ENCODE results near the gene GYPA.
"Not testable (repeated sequence)": the region's sequence is repeated elsewhere in the genome, so short reads cannot be mapped to it uniquely, and the experiment has no call there.

GYPA gene

DNA sequence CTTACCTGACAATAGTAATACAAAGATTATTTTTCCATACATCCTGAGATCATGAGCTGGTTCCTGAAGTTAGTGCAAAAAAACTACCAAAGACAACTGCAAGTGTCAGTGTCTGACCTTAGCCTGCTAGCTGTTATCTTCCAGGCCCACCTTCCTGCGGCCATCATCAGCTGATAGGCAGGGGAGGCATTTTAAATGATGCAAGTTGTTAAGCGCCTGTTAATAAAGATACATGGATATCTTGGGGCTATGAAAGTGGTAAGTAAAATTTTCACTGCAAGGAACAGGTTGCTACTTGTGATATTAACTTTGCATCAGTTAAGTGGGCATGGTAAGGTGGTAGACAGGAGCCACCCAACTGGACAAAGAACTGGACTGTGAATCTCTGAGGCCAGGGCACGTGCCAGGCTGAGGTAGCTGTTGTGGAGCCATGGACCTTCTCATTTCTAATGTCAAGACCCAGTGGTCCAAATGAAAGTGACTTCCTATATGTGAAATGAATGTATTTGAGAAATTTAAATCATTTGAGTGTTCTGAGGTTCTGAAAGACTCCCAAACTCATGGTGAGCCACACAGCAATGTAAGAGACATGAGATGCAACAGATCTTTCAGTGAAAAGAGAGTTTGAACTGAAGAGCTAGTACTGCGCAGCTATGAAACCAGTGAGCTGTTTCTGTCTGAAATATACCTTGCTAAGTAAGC lies at the start of gene GYPA:
GYPA (minus strand) TSS at position 125 of the 702 bp plus-strand sequence; CDS start at position 42, 83 bp downstream.
- not testable (repeated sequence) for DNase-seq (ENCODE audit: low read depth)

DNA sequence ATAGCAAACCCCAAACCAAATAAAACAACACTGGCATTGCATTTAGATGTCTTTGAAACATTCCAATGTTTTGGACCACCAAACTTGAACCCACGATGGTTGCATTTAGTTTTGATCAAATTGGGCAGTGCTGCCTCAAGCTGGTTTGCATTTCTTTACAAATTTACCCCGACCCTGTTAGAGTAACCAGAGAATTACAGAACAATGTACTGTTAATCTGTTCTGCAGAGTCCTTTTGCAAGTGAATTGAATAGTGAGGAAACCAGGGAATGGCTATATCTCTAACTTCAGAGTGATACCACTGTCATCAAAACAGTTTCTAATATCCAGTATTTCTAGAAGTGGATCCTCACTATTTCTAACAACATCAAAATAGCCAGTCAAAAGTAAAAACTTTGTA lies 49.5 kb upstream of the GYPA start:
- DNase-seq (ENCODE audit: low read depth) = no peak

DNA sequence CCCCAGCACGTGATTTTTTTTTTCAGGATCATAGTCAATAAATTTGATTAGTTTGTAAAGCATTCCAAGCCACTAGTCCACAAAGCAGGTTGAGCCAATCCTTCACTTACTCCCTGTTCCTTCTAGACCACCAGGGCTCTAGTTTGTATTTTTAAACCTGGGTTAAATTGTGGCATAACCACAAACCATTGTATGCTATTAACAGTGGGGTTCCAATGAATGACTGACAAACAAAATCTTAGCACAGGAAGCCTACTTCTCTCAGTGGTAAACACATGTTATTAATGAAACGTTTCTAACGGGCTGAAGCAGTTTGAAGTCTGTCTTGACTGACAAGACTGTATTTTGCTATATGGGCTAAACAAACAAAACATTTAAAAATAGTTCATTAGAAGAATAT lies 48.6 kb upstream of the GYPA start:
- DNase-seq (ENCODE audit: low read depth) = no peak

DNA sequence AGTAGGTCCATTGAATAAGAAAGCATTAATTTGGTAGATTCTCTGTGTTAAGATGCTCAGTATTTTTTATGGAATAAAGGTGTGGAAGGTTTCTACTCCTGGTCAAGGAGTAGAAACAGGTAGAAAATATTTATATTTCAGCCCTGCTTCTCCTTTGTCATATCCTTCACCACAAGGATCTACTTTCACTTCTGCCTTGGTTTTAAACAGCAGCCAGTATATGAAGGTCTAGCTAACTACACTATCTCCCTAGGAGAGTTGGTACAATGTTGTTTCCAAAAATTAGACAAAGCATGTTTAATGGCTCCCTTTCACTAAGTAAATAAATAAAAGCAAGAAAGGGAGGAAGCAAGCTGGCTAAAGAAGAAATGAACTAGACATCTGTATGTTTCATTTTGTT lies 44.6 kb upstream of the GYPA start:
- DNase-seq (ENCODE audit: low read depth) = no peak

DNA sequence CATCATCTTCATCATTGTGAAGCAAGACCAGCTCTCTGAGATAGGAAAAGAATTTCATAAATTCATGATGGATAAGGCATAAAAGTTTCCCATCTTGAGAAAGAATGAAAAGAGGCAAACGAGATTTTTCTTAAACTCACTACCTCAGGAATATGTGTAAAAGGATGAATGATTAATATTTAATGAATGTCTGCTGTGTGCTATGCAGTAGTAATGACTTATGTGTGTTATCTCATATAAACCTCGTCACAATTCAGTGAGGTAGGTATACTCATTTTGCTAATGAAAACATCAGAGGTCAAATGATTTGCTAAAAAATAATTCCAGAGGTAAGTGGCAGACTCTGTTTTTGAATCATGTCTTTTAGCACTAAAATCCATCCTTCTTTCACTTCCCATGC lies 42.6 kb upstream of the GYPA start:
- DNase-seq (ENCODE audit: low read depth) = no peak

DNA sequence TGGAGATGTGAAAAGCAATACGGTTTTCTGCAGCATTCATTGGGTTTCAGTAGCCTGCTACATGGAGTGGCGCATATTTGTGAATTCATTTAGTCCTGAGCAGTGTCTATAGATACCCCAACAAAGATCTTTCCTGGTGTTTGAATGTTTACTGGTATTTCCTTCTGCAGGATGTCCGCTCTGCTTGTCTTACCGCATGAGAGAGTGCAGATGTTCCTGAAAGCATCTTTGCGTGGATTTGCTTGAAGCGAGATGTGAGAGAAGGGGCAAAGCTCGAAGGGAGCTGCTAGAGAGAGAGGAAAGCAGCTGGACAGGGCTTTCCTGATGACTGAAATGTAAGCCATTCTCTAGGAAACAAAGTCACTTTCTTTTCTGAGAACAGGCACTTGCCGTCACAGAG lies 40.9 kb upstream of the GYPA start:
- no peak for DNase-seq (ENCODE audit: low read depth)

DNA sequence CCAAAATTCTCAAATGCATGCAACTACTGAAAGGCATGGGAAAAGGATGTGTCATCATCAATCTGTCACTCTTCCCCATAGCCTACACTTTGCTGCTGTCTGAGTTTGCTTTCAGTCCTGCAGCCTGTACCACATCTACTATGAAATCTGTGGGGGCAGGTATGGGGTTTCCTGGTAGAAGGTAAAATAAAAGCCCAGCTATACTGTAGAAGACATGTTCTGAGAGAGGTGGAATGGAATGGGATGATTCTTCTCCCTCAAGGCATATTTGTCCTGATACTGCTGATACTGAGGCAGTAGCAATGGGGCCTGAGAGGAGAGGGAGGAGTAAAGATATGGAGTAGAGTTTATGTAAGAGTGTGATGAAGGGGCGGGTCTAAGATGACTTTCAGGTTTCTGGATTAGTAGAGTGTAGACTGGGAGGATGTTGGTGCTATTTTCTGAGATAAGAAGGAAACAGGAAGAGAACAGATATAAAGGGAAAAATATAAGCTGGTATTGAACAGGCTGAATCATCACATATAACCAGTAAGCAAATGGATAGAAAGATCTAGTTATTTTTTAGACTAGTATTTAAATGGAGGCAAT lies 38.7 kb upstream of the GYPA start:
- no peak for DNase-seq (ENCODE audit: low read depth)

DNA sequence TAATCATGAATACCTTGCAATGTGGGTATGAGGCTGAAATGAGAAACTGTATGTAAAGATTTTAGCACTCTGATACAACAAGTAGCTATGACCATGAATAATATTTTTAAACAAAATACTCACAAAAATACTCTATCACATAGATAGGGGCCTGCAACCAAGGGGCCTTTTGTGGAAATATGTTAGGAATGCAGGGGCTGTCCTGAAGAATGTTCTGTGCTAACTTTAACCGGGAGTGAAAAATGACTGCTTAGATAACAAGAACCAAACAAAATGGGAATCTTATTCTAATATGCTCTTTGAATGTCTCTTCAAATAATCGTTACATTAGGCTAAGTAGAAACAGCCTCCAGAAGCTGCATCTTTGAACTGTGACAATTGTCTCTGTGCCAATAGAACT lies 37.9 kb upstream of the GYPA start:
- DNase-seq (ENCODE audit: low read depth) = no peak

DNA sequence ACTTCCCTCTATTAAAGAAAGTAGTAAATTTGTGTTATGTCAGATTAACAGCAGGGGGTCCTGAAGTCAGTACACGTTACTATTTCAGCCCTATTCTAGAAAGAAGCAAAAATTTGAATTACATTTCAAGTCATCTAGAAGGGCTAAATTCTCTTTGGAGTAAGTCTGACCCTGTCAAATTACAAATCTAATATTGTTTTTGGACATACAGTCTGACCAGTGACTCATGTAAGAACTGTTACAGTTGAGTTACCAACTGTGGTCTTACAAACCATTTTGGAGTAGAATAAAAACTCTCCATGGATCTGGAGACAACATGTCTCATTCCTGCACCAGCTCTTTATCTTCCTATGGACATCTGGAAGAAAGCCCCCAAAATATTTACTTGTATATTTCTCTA lies 36.0 kb upstream of the GYPA start:
- DNase-seq (ENCODE audit: low read depth) = no peak

DNA sequence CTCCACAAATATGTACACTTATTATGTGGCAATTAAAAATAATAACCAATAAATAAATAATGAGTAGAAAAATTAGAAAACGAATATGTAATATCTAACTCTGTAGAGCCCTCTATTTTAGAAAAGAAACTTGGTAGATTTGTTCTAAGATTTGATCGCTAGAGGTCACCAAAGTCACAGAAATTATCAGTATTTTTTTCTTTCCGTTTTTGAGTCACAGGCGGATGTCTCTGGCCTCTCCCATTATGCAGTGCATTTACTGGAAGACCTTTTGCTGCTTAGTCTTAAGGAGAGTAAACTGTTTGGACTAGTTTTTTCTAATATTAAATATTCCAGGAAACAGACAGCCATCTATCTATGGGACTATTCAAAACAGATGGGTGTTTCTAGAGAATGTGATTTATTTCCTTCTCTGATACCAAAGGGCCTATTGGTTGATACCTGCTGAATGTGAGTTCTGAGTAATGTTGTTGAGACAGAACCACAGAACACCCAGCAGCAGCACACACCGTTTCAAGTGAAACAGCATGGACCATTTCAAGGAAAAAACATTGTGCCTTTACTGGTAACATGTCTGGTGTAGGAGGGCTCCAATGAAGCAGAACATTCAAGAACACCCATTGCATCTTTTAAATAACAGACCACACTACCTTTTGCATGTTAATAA lies 34.0 kb upstream of the GYPA start:
- DNase-seq (ENCODE audit: low read depth) = no peak

DNA sequence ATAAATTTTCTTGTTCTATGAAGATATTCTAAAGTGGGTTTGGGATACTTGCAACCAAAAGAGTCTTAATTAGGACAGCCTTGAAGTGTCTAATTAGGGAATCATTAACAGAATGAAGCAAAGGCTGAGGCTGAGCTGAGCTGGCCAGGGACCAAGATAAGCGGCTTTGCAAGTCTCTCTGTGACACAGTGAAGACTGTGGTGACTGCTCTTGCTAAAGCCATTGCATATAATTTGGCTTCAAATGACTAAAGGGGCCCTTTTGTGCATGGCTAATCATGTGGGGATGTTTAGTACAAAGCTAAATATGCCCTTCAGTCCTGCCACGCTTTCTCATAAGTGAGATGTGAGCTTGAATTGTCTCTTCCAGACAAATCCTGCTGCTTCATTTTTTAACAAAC lies 31.2 kb upstream of the GYPA start:
- DNase-seq (ENCODE audit: low read depth) = no peak

DNA sequence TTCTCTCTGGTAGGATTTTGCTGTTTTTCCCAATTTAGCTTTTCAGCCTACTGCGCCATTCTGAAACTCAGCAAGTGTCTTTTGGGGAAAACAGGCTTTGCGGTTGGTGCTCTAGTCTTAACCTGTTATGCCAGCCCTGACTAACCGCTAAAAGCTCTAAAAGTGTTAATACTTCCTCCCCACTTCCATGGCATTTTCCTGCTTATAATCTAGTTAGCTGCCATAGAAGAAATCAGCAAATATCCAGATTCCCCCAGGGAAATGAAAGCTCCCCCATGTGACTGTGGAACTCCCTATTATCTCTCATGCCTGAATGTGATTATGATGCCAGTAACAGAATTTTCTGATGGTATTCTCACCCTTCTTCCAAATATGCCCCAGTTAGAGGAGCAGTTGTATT lies 28.7 kb upstream of the GYPA start:
- DNase-seq (ENCODE audit: low read depth) = no peak

DNA sequence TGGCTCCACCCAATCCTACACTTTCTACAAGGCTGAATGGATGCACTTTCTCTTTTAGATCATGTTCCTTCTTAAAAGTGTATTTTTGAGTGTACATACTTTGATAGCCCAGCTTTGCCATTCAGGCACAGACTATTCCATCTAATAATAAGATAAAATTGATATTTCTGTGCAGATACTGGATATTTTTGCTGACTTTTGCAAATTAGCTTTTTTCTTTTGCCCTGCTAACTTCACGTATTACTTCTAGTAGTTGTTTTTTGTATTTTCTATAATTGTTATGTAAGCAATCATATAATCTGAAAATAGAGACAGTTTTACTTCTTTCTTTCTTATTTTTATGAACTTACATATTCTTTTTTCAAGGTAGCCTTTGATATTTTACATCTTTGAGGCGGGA lies 13.5 kb upstream of the GYPA start:
- DNase-seq (ENCODE audit: low read depth) = no peak

DNA sequence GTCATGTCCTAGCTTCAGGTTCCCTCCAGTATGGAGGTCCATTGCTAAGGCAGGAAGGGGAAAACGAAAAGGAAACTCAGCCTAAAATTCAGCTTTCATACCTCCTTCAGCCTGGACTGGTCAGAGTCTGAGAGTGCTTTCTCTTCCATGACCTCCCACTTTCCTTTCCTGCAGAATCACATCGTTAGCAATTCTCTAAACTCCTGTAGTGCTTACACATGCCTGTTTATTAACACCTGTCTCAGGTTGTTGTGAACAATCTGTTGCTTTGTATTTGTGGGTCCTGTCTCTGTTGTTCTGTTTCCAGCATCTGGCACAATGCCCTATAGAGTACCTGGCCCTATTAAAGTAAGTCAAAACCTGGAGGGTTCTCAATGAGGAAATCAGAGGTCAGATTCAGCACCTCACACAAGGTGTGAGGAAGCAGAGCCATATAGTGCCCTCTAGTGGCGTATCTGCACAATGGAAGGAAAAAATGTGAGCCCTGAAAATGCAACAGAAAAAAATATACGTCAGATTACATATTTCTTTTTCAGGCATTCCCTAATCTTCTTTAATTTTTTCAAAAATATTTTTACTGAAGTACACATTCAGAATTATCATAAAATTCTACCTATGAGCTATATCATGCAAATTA lies 2.3 kb upstream of the GYPA start:
- not testable (repeated sequence) for DNase-seq (ENCODE audit: low read depth)

DNA sequence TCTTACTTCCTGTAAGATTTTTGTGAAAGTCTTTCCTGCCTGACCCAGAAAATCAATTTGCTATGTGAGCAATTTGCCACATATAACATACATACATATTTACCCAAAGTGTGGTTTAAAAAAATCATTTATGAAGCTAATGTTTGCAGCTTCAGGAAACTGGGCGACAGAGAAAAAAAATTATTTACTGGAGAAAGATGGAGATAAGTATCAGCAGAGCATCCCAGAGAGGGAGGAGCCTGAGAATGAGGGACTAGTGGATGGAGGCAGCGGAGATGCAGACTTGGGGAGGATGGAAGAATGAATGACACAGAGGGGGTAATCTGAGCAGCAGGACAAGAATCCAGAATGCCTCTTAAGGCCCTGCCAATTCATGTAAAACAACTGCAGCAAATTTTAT lies 975 bp upstream of the GYPA start:
- no peak for DNase-seq (ENCODE audit: low read depth)

DNA sequence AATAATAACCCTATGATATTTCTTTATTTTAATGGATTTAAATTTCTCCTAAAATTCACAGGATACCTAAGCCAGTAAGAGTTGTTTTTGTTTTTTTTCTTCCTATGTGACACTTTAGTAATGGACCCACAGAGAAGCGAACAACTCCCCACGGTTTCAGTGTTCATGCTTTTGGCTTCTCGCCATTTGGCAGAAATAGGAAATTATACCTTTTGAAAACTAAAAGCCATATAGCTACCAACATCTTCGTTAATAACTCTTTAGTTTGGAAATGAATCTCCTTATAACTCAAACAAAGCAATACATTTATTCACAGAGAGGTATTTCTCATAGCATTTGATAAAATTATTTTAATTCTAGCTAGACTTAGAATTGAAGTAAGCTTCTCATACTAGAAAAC lies 527 bp downstream of the GYPA start:
- not testable (repeated sequence) for DNase-seq (ENCODE audit: low read depth)

DNA sequence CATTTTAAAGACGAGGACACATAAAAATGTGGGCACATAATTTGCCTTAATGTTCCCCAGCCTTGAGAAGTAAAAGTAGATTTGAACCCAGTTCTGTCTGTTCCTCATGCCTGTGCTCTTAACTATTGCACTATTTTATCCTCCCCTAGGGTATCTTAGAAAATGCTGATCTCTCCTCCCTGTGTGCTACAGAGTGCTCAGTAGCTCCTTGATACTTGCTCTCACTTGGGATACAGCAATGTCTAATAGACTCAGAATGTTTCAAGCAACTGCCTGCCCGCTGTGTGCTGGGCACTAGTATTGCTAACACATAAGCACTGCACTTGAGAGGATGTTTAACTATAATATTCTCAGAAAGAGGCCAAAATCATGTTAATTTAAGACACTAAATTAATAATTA lies 971 bp downstream of the GYPA start:
- not testable (repeated sequence) for DNase-seq (ENCODE audit: low read depth)

DNA sequence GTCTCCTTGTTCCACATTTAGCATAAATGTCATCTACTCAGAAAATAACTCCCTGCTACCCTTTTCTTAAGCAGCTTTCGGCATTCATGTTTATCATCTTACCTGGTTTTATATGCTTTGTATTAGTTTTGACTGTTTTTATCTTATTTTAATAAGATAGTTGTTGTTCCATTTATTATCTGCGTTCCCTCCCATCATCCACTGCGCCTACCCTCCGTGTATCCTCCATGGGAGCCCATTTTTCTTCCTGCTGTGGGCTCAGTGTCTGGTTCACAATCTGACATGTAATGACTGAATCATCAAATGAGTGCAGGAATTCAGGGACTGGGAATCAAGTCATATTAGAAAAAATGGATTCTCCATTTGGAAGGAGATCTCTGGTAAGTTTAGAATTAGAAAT lies 2.3 kb downstream of the GYPA start:
- not testable (repeated sequence) for DNase-seq (ENCODE audit: low read depth)

DNA sequence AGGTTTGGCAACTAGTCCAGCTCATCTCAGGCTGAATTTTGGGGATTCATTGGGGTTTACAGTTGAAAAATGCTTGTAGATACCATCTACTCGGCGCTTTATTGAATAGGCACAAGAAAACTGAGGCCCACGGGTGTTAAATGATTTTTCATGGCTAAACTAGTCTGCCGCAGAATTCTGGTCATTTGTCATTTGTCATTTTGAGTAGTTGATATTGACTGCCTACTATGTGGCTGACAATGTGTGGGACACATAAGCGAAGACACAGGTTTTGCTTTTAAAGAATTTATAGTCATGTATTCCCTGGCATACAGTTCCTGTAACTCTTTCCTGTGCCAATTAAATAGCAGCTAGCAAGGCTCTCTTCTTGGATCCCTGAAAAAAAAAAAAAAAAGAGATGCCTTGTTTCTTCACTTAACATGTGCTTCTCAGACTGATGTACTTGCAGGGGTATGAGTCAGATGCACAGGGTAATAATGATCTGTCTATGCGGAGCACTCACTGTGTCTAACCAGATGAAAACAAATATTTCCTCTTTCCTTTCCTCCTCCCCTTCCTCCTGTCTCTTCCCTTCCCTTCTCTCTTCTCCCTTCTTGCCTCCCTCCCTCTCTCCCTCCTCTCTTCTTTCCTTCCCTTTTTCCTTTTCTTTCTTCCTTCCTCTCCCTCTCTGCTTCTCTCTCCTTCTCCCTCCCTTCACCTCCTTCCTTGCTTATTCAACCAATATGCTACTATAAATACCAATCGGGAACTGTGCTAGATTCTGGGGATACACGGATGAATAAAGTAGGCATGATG lies 3.2 kb downstream of the GYPA start:
- DNase-seq (ENCODE audit: low read depth) = not testable (repeated sequence)

DNA sequence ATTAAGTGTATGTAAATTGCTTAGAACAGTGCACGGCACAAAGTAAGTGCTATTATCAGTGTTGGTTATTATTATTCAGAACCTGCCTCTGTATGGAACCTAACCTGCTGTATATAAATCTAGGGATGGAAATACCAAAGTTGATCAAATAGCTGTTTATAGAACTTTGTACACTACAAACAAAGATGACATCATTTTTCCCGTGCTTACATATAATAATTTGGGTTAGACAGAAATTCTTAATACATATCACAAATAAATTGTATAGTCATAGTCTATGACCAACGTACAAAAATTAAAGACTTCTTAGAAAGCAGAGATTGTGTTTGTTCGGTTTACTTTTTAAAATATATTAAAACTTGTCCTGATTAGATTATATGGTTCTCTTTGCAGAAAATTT lies 4.3 kb downstream of the GYPA start:
- not testable (repeated sequence) for DNase-seq (ENCODE audit: low read depth)

DNA sequence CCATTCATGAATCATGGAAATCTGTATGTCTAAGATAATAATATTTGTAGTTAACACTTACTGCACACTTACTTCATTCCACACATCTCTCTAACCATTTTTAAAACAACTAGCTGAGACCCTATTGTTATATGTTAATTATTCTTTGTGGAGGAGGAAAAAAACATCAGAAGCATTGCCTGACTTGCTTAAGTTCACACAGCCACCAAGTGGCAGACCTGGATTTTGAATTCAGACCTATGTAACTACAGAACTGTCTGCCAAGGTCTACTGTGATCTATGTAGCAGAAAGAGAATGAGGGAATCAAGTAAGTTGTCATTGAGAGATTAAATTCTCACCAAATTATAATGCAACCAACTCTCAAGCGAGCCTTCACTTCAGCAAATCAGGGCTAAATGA lies 10.4 kb downstream of the GYPA start:
- DNase-seq (ENCODE audit: low read depth) = not testable (repeated sequence)

DNA sequence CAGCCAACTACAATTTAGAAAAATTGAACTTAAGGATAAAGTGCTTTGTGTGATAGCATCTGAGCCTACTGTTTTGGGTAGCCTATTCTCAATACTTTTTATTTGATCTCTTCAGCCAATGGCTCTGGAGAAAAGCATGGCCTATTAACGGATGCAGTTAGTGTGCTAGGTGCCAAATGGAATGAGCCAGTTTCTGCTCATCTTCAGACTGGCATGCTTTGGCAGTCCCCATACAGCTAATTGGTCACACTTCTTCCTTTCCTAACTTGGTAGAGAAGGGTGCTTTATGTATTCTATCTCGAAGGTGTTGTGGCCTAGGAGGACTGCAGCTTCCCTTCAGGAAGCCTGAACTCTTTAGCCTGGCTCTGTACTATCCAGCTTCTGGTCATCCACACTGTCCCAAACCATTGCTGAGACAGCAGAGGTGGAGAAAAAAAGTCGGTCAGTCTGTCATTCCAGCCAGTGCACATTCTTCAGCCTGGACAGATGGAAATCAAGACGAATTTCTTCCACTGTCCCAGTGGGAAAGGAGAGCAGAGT lies 11.1 kb downstream of the GYPA start:
- DNase-seq (ENCODE audit: low read depth) = not testable (repeated sequence)
